Spinal cord (tissue), 10 donors: Measurements from ENCODE around the gene MAP7. TPM values are rescaled to one million over a fixed set of nuclear protein-coding genes. Genes with fewer than 3 reads are reported as not detected.

ENCODE experiments used
- DNase-seq, 6 donors: peaks; one replicate each; pipeline versions ENCODE4 v3.0.0 to v3.0.0-alpha.2; 2013 to 2015; ENCODE audit warnings: low spot score in 6 of 6, low read depth in 4 of 6
- H3K27ac ChIP-seq: one replicate; pipeline ENCODE4 v1.5.1; 2013; ENCODE audit warnings: low read depth, low read length, control low read depth
- H3K27me3 ChIP-seq: one replicate; pipeline ENCODE4 v1.6.1; 2013; ENCODE audit warnings: low read length; ENCODE audit not compliant: control insufficient read depth, insufficient read depth
- H3K36me3 ChIP-seq: one replicate; pipeline ENCODE4 v1.6.1; 2013; ENCODE audit warnings: low read length; ENCODE audit not compliant: control insufficient read depth, insufficient read depth
- H3K4me1 ChIP-seq: one replicate; pipeline ENCODE4 v1.6.1; 2013; ENCODE audit warnings: low read length; ENCODE audit not compliant: control insufficient read depth, insufficient read depth
- H3K4me3 ChIP-seq: one replicate; pipeline ENCODE4 v1.5.1; 2013; ENCODE audit warnings: low read depth, low read length, control low read depth
- H3K9me3 ChIP-seq: one replicate; pipeline ENCODE4 v1.6.1; 2013; ENCODE audit warnings: low read length; ENCODE audit not compliant: control insufficient read depth, insufficient read depth
- WGBS: methylation state at CpG from one replicate; pipeline ENCODE4 v1.1.5; 2013; ENCODE audit warnings: missing lambda C conversion rate; ENCODE audit not compliant: insufficient coverage; 5-methylcytosine and 5-hydroxymethylcytosine counted together
- polyA plus RNA-seq, 2 donors: library from polyadenylated mRNA; unstranded; fragments of 120-200 nt; gene quantifications; one replicate each; pipeline ENCODE4 v1.2.1, GENCODE V29; 2013; ENCODE audit not compliant: insufficient read length in 2 of 2
- total RNA-seq, 2 donors: library from RNA; depleted of rRNA in 1 of 2; stranded (reverse); fragments of 120-200 nt in 1 of 2; fragments of >200 nt in 1 of 2; gene quantifications; one replicate each; pipeline versions ENCODE4 v1.2.3 to v1.2.4, GENCODE V29; 2013 to 2014
- donor health status: healthy.

MAP7 gene
- total and polyA plus RNA-seq, 4 donors = 9.9 to 19.7 (median 13.9) TPM

DNA sequence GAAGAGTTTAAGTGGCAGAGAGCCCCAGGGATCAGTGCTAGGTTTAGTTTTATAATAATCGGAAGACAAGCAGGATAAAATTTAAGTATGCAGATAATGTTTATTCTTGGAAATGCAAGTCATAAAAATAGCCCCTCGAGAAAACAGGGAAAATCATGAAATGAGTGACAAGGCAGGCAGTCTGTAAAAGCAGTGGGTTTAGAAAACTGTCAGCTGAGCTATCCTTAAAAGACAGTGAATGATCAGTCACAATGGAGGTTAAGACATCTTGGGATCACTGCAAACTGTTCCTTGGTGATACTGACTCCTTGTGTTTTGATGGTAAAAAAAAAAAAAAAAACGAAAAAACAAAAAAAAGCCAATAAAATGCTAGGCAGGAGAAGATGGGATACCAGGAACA, 199.3 kb downstream of the MAP7 start:
- DNase-seq = no peak
- Histone ChIP-seq H3K4me3 (no peak overlapping the region), H3K27me3 (no peaks in the 10 kb centered on the region), H3K4me1 (peaks cover 7% of the 10 kb centered on the region), H3K36me3 (no peaks in the 10 kb centered on the region), H3K9me3 (no peaks in the 10 kb centered on the region), H3K27ac (no peak overlapping the region)
- 96% methylated on average over 2 of the region's 3 CpGs for WGBS

DNA sequence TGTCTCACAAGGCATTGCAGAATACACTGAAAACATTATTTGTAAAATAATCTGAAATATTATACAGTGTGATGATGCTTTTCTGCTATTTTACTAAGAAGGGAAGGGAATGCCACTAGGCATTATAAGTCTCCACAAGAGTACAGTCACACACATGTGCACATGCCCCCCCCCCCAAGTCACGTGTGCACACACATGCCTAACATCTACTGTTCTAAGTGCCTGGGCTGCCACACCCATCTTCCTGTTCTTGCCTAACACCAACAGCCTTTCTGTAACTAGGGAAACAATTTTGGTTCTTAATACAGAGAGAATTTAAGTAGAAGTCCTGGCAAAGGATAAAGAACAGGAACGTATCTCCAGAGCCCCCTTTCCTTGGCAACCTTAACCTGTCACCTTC, 202.4 kb downstream of the MAP7 start:
- WGBS = no CpG with 5 or more reads among the region's 2 CpGs
- Histone ChIP-seq H3K4me3 (no peak overlapping the region), H3K9me3 (no peaks in the 10 kb centered on the region), H3K36me3 (no peaks in the 10 kb centered on the region), H3K4me1 (peaks cover 7% of the 10 kb centered on the region), H3K27me3 (no peaks in the 10 kb centered on the region), H3K27ac (no peak overlapping the region)
- no peak for DNase-seq

GRCh38 chr6:136345145-136345544, 205.1 kb downstream of the MAP7 start:
- no peak for DNase-seq
- Histone ChIP-seq H3K4me3 (no peak overlapping the region), H3K9me3 (no peaks in the 10 kb centered on the region), H3K36me3 (no peaks in the 10 kb centered on the region), H3K27me3 (no peaks in the 10 kb centered on the region), H3K4me1 (no peaks in the 10 kb centered on the region), H3K27ac (no peak overlapping the region)
- 86% methylated on average over 1 of the region's 2 CpGs for WGBS

GRCh38 chr6:136344420-136344819, 205.8 kb downstream of the MAP7 start:
- Histone ChIP-seq H3K27me3 (no peaks in the 10 kb centered on the region), H3K27ac (no peak overlapping the region), H3K4me1 (no peaks in the 10 kb centered on the region), H3K4me3 (no peak overlapping the region), H3K9me3 (no peaks in the 10 kb centered on the region), H3K36me3 (no peaks in the 10 kb centered on the region)
- no CpG with 5 or more reads among the region's 2 CpGs for WGBS
- DNase-seq = no peak

DNA sequence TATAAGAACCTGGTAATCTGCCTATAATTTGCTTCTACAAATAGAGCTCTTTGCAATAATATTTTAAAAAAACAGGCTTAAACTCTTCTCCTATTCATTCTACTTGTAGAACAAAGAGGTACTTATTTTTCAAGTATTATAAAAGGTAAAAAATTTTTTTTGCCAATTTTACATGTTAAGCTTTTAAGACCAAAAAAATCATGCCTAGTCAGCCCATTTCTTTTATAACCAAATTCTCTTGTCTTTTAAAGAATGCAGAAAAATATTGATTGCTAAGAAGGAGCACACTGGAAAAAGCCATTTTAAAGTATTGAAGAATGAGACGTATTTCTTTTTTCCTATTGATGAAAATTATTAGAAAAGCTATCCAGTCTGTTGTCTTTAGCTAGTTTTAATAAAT, 206.5 kb downstream of the MAP7 start:
- Histone ChIP-seq H3K4me1 (no peaks in the 10 kb centered on the region), H3K27me3 (no peaks in the 10 kb centered on the region), H3K4me3 (no peak overlapping the region), H3K9me3 (no peaks in the 10 kb centered on the region), H3K27ac (no peak overlapping the region), H3K36me3 (no peaks in the 10 kb centered on the region)
- no CpG with 5 or more reads among the region's 1 CpG for WGBS
- DNase-seq = no peak

GRCh38 chr6:136343275-136343674, 206.9 kb downstream of the MAP7 start:
- Histone ChIP-seq H3K27me3 (no peaks in the 10 kb centered on the region), H3K27ac (no peak overlapping the region), H3K4me1 (no peaks in the 10 kb centered on the region), H3K9me3 (no peaks in the 10 kb centered on the region), H3K4me3 (no peak overlapping the region), H3K36me3 (no peaks in the 10 kb centered on the region)
- no CpG with 5 or more reads among the region's 2 CpGs for WGBS
- DNase-seq = no peak

DNA sequence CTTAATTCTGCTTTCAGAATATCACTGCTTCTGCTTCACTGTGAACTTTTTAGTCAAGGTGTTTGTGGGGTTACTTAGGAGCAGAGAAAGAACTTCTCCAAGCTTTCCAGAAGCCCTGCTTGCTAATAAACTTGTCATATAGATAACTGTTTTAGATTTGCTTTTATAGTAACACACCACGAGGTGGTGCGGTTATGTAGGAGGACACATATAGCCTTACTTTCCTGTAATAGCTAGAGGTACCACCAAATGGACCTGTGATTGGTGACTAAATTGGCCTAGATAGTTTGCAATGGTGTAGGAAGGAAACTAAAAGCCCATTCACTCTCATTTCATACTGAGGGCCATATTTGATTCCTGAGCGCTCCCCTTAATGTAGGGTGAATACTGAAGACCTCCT, 208.3 kb downstream of the MAP7 start:
- Histone ChIP-seq H3K9me3 (no peaks in the 10 kb centered on the region), H3K4me1 (no peaks in the 10 kb centered on the region), H3K4me3 (no peak overlapping the region), H3K36me3 (no peaks in the 10 kb centered on the region), H3K27me3 (no peaks in the 10 kb centered on the region), H3K27ac (no peak overlapping the region)
- DNase-seq = no peak
- no CpG with 5 or more reads among the region's 3 CpGs for WGBS

- Histone ChIP-seq H3K4me3 (no peak overlapping the region), H3K9me3 (no peaks in the 10 kb centered on the region), H3K4me1 (no peaks in the 10 kb centered on the region), H3K27me3 (no peaks in the 10 kb centered on the region), H3K36me3 (no peaks in the 10 kb centered on the region), H3K27ac (no peak overlapping the region)
- no peak for DNase-seq
- 100% methylated on average over 1 of the region's 3 CpGs for WGBS
These were observed 208.9 kb downstream of the MAP7 start for GRCh38 chr6:136341367-136341766.

DNA sequence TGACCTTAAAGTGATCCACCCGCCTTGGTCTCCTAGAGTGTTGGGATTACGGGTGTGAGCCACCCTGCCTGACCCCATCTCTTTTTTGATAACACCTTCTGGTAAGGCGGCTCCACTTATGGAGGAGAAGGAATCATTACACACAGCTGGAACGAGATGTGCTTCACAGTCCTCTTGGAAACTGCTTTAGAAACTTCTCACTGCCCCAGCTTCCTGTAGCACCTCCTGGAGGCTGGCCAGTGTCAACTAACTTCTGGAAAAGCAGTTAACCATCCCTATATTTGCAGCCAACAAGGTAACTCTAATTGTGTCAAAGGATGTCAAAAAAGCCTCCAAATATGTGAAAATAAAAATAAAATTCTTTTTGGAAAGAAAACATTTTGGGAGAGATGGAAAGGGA, 211.7 kb downstream of the MAP7 start:
- no peak overlapping the region for H3K4me3 ChIP-seq
- DNase-seq = no peak
- no peaks in the 10 kb centered on the region for H3K27me3 ChIP-seq
- no peaks in the 10 kb centered on the region for H3K36me3 ChIP-seq
- no peaks in the 10 kb centered on the region for H3K9me3 ChIP-seq
- WGBS = 83% methylated on average over 2 of the region's 4 CpGs
- H3K4me1 ChIP-seq = peaks cover 10% of the 10 kb centered on the region
- no peak overlapping the region for H3K27ac ChIP-seq

DNA sequence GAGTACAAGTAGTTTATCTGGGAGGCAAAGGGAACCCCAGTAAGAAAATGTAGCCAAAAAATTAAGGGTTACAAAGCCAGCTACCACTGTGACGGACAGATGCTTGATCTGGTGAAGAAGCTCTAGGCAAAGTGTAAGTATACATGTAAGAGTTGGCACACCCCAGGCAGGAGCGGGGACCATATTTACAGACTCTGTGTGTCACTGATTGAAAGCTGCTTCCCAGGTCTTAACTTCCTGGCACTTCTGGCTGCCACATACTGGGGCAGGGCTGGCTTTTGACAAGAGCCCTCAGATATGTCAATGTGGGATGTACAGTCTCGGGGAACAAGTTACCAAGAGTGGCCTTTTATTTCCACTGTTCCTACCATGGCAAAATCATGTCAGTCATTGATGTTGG, 212.6 kb downstream of the MAP7 start:
- Histone ChIP-seq H3K9me3 (no peaks in the 10 kb centered on the region), H3K4me1 (peaks cover 10% of the 10 kb centered on the region), H3K4me3 (no peak overlapping the region), H3K27ac (no peak overlapping the region), H3K36me3 (no peaks in the 10 kb centered on the region), H3K27me3 (no peaks in the 10 kb centered on the region)
- DNase-seq = no peak
- WGBS = 61% methylated on average over 3 of the region's 3 CpGs
